GM12875 (cell line): ENCODE results near the gene UBE2B.

Experiments used
- H3K4me3 ChIP-seq: one replicate; pipeline ENCODE4 v1.5.1; 2011; ENCODE audit warnings: low read depth, low read length, control low read depth
- TF ChIP-seq, protein P1 (sequence below): IDR thresholded peaks from 2 replicates; pipeline ENCODE4 v1.5.1; 2011; ENCODE audit warnings: low read depth, mild to moderate bottlenecking, control low read depth, inconsistent platforms, low read length, moderate library complexity, borderline replicate concordance; ENCODE audit not compliant: insufficient read depth

Gene UBE2B

DNA sequence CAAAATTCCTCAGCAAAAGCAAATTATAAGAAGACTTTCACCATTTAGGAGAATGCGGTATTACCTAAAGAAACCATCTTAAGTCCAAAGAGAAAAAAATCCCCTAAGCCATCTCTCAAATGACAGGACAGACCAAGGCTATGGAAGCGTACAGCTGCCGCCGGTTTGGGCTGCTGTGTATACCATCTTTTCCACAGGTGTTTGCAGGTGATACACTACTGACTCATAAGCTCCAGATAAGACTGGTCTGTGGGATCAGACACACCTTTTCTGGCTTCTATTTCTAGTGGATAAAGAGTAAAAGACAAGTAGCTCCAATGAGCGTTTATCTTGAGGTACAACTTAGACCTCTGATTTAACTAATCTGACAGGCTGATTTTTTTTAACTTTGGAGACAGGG, 32.6 kb downstream of the UBE2B start:
- H3K4me3 ChIP-seq = no peak overlapping the region
- TF ChIP-seq, protein P1, sequence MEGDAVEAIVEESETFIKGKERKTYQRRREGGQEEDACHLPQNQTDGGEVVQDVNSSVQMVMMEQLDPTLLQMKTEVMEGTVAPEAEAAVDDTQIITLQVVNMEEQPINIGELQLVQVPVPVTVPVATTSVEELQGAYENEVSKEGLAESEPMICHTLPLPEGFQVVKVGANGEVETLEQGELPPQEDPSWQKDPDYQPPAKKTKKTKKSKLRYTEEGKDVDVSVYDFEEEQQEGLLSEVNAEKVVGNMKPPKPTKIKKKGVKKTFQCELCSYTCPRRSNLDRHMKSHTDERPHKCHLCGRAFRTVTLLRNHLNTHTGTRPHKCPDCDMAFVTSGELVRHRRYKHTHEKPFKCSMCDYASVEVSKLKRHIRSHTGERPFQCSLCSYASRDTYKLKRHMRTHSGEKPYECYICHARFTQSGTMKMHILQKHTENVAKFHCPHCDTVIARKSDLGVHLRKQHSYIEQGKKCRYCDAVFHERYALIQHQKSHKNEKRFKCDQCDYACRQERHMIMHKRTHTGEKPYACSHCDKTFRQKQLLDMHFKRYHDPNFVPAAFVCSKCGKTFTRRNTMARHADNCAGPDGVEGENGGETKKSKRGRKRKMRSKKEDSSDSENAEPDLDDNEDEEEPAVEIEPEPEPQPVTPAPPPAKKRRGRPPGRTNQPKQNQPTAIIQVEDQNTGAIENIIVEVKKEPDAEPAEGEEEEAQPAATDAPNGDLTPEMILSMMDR = no peak

DNA sequence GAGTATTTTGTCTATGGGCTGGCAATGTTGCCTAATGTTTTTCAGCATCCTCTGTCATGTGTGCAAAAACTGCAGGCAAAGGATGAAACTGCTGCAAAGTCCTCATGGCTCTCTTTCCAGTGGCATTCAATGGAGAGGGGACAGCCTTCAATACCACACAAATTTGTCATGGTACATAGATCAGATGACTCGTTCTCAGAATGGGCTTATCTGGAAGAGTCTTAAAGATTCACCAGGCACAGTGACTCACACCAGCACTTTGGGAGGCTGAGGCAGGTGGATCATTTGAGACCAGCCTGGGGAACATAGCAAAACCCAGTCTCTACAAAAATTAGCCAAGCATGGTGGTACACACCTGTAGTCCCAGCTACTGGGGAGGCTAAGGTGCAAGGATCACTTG, 35.0 kb downstream of the UBE2B start:
- TF ChIP-seq, protein P1 = no peak
- H3K4me3 ChIP-seq = no peak overlapping the region

DNA sequence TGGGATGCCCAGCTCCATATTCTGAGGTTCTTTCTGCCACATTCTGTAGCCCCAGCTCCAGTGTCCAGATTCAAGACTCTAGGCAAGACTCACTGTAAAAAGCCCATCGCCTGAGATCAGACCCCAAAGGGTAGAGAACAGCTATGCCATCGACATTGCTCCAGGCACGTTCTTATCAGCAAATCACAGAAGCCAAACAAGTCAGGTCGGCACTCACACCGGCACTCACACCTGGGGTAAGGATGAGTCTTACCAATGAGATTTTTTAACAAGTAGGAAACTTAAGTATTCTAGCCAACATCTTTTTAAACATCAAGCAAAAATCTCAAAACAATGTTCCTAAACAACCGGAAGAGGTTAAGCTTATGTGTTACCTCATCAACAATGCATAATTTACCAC, 38.0 kb downstream of the UBE2B start:
- TF ChIP-seq, protein P1 = no peak
- H3K4me3 ChIP-seq = no peak overlapping the region

DNA sequence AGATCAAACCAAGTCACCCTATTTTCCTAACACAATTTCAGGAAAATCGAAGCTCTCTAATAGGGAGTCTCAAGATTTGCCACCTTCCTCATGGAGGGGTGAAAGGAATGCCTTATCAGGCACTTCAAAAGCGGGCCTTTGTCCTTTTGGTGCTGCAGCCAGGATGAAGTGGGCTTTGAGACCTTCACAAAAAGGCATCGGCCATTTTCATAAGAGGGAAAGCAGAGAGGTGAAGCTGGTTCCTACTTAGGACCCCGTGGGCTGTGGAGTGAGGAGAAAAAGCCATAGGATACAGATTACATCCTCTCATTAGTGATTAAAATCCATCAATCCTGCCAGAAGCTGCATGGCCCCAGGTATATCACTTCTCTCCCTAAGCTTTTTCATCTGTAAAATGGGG, 39.5 kb downstream of the UBE2B start:
- peak overlapping the region; percentile 94 for H3K4me3 ChIP-seq

DNA sequence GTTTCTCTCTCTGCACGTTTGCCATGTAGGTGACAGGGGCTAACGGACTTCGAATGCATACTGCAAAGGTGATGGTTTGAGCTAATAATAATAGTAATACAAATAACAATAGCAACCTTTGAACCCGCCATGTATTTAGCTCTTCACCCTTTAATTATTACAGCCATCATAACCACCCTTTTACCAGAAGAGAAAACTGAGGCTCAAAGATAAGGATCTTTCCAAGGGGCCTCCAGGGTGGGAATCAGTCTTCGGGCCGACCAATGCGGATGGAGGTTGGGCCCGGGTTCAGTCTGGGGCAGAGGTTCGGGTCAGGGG, 39.8 kb downstream of the UBE2B start:
- TF ChIP-seq, protein P1 = no peak
- peak overlapping the region; percentile 94 for H3K4me3 ChIP-seq

More for the DNA sequence above, 39.5 kb downstream of the UBE2B start:
- TF ChIP-seq, protein P1 = no peak

DNA sequence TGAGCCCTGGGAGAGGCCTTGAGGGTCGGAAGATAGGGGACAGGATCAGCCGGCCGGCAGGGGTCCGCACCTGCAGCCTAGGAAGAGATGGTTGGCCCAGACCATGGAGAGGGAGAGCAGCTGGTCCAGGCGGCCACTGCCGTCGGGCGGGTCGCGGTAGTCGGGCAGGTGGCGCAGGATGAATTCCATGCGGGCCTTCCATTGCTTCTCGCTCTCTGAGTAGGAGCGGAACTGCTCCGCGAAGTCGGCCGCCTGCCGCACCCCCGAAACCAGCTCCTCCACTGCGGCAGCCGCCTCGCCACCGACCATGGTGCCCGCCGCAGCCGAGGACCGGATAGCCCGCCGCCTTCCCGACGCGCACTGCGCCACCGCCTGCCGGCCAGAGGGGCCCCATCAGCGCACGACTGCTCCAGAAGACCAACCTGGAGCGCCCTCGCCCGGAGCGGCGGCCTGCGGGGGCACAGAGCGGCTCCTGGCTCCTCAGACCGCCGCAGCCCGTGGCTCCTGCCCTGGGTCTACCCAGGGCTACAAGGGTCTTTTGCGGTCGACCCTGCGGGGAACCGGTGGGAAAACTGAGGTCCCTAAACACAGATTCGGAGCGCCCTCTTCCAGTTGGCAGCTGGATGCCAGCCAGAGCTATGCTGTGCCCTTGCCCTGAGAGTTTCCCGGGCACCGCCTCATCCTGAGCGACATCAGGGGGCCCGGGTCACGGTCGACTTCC, 40.3 kb downstream of the UBE2B start, which contains the start of gene CDKN2AIPNL:
Gene CDKN2AIPNL, minus strand, starts transcription at position 336 of the 721 bp plus-strand sequence. Its CDS starts 27 bp downstream, at position 309.
- H3K4me3 ChIP-seq = peak within 1 kb of the TSS; percentile 94
- TF ChIP-seq, protein P1 = peak; percentile 82

DNA sequence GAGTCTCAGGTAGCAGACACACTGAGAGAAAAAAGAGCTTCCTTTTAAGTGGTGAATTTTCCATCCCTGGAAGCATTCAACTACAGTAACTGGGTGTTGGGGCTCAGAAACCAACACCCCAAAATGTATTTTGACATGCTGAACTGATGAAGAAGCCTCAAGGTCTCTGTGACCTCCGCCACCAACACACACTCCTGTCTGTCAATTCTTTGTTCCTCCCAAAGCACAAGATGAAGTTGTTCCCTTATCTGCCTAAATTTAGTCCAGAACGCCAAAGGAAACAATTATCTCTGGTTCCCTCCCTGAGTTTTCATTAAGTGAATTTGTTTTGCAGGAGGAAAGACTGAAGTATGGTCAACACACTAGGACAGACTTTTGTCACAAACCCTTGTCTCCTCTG, 41.7 kb downstream of the UBE2B start:
- H3K4me3 ChIP-seq = no peak overlapping the region
- TF ChIP-seq, protein P1 = no peak
